Naive thymus-derived CD4-positive, alpha-beta T cell (primary cell): ENCODE measurements around the gene SMARCA2. TPM values are rescaled to one million over a fixed set of nuclear protein-coding genes. Genes with fewer than 3 reads are reported as not detected.
A peak's percentile ranks its signal among the peaks of the same experiment; 100 is the strongest.

Experiments
- ATAC-seq: fragments of 150-1000 bp; cut with Tn5 transposase; 2 replicates; pipeline ENCODE4 v1.10.0; 2021; ENCODE audit warnings: mild to moderate bottlenecking, moderate library complexity
- CTCF ChIA-PET: fragments of 350-600 bp; sonication (Branson Sonifier 250); formaldehyde crosslinking; loops from one replicate; lab custom pipeline; 2021; ENCODE audit warnings: antibody characterized with exemption; lab: Charles Lee
- POLR2A ChIA-PET: fragments of 350-600 bp; sonication (Branson Sonifier 250); formaldehyde crosslinking; loops from one replicate; lab custom pipeline; 2021; ENCODE audit warnings: antibody characterized with exemption, inconsistent platforms; lab: Charles Lee
- DNase-seq, 9 donors: peaks; one replicate each; pipeline versions ENCODE4 v3.0.0 to v3.0.0-alpha.2; 2020 to 2022; ENCODE audit warnings: mixed read lengths in 1 of 9
- H3K27ac ChIP-seq: one replicate; pipeline ENCODE4 v1.7.0; 2013; ENCODE audit warnings: mild to moderate bottlenecking, low read depth, low read length, moderate library complexity
- H3K27me3 ChIP-seq, 2 donors: one replicate each; pipeline ENCODE4 v1.7.0; 2013; ENCODE audit warnings: low read length in 2 of 2, mild to moderate bottlenecking in 2 of 2, moderate library complexity in 2 of 2; ENCODE audit not compliant: control insufficient read depth in 2 of 2, insufficient read depth in 2 of 2
- H3K36me3 ChIP-seq, 3 experiments: 1 replicate in 2 of 3; 2 replicates in 1 of 3; pipeline ENCODE4 v1.7.0; 2013; ENCODE audit warnings: low read length in 3 of 3, mild to moderate bottlenecking in 3 of 3, moderate library complexity in 1 of 3; ENCODE audit not compliant: insufficient read depth in 3 of 3, control insufficient read depth in 2 of 3
- H3K4me1 ChIP-seq, 2 donors: one replicate each; pipeline ENCODE4 v1.7.0; 2013; ENCODE audit warnings: low read length in 2 of 2, mild to moderate bottlenecking in 2 of 2, moderate library complexity in 1 of 2; ENCODE audit not compliant: control insufficient read depth in 2 of 2, insufficient read depth in 2 of 2
- H3K4me3 ChIP-seq: 2 replicates; pipeline ENCODE4 v1.7.0; 2013; ENCODE audit warnings: mild to moderate bottlenecking, low read length
- H3K9me3 ChIP-seq, 3 experiments: 1 replicate in 2 of 3; 2 replicates in 1 of 3; pipeline ENCODE4 v1.7.0; 2013; ENCODE audit warnings: low read length in 3 of 3; ENCODE audit not compliant: control insufficient read depth in 2 of 3
- H3K27ac Mint-ChIP-seq, 9 donors: one replicate each; pipeline ENCODE4 v1.8.0; 2020 to 2022; ENCODE audit warnings: mixed read lengths in 9 of 9, mild to moderate bottlenecking in 8 of 9, moderate library complexity in 5 of 9, inconsistent platforms in 2 of 9
- H3K27me3 Mint-ChIP-seq, 5 donors: one replicate each; pipeline ENCODE4 v1.8.0; 2021 to 2022; ENCODE audit warnings: mixed read lengths in 5 of 5, mild to moderate bottlenecking in 1 of 5
- H3K36me3 Mint-ChIP-seq, 5 donors: one replicate each; pipeline ENCODE4 v1.8.0; 2020 to 2022; ENCODE audit warnings: mixed read lengths in 5 of 5, mild to moderate bottlenecking in 3 of 5, inconsistent platforms in 1 of 5
- H3K4me1 Mint-ChIP-seq, 7 donors: one replicate each; pipeline ENCODE4 v1.8.0; 2020 to 2022; ENCODE audit warnings: mixed read lengths in 7 of 7, mild to moderate bottlenecking in 3 of 7, inconsistent platforms in 1 of 7
- H3K4me3 Mint-ChIP-seq, 10 donors: one replicate each; pipeline ENCODE4 v1.8.0; 2020 to 2022; ENCODE audit warnings: mild to moderate bottlenecking in 10 of 10, mixed read lengths in 10 of 10, moderate library complexity in 6 of 10, inconsistent platforms in 2 of 10
- H3K9me3 Mint-ChIP-seq, 11 donors: one replicate each; pipeline ENCODE4 v1.8.0; 2020 to 2022; ENCODE audit warnings: mixed read lengths in 11 of 11, mild to moderate bottlenecking in 4 of 11, inconsistent platforms in 1 of 11, moderate library complexity in 1 of 11
- intact Hi-C, 2 donors: fragments of 100-400 bp; cut with micrococcal nuclease; formaldehyde crosslinking; loops; one replicate each; pipeline ENCODE4 v1.15.1; 2023
- polyA plus RNA-seq, 2 donors: library from polyadenylated mRNA; unstranded; fragments of 300-500 nt; fragmentation: Illumina TruSeq; gene quantifications; one replicate each; pipeline ENCODE4 v1.2.3, GENCODE V29; 2021
- total RNA-seq, 6 experiments: library from RNA in 5 of 6; stranded (reverse) in 5 of 6; gene quantifications; 1 replicate in 5 of 6; 2 replicates in 1 of 6; pipeline ENCODE4 v1.2.3 and lab custom pipeline; 2021 to 2026

Gene SMARCA2
- total and polyA plus RNA-seq, 7 experiments from 2014 or later: 37.1 to 294 (median 256) TPM

- H3K27ac Mint-ChIP-seq: peak overlapping the region in 4 of 9 donors; percentile 4 to 43 (median 28)
Observed at GRCh38 chr9:2120926-2121689, 106.0 kb downstream of the SMARCA2 start.

DNA sequence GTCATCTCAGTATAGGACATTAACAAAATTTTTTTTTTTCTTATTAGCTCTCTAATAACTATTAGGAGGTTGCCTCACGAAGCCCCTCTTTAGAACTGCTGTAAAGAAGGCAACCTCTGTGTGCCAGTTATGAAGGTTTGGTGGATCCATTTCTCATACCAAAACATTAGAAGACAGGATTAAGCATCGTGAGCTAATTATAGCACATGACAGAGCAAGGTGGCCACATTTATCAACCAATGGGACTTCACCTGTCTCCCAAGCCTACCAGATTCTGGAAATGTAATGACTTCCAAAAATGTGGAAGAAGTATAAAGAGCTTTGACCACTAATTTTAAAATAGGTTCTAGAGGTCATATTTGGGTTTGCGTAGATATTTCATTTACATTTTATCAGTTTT, 107.2 kb downstream of the SMARCA2 start:
- intact Hi-C loops: loop anchor here in 1 of 2 donors (5.0 kb wide), 1 partner anchor 35 kb away; no protein-coding TSS in a partner anchor
- Histone ChIP-seq H3K36me3 (peaks cover 17 to 69% (median 25%) of the 10 kb centered on the region in 3 experiments), H3K9me3 (no peaks in the 10 kb centered on the region), H3K27me3 (no peaks in the 10 kb centered on the region), H3K4me3 (no peak overlapping the region), H3K4me1 (peaks cover 9 to 12% of the 10 kb centered on the region in 2 donors), H3K27ac (no peak overlapping the region)
- Mint-ChIP-seq H3K9me3 (no peaks in the 10 kb centered on the region), H3K4me1 (peaks cover 16 to 51% (median 43%) of the 10 kb centered on the region in 7 donors), H3K4me3 (no peak overlapping the region), H3K36me3 (peaks cover 10 to 79% (median 41%) of the 10 kb centered on the region in 5 donors), H3K27me3 (no peaks in the 10 kb centered on the region), H3K27ac (peak overlapping the region in 3 of 9 donors; percentile 33 to 44 (median 42))
- ChIA-PET CTCF (no interaction called here), POLR2A (no interaction called here)
- DNase-seq (no peak), ATAC-seq (no peak)

More at GRCh38 chr9:2120926-2121689, 106.0 kb downstream of the SMARCA2 start:
- CTCF ChIA-PET: interaction anchor here (1.0 kb wide), 1 partner anchor 11 kb away, joined by 3 read pairs; no protein-coding TSS in a partner anchor
- ATAC-seq (no peak), DNase-seq (no peak)
- Mint-ChIP-seq H3K27me3 (no peaks in the 10 kb centered on the region), H3K9me3 (no peaks in the 10 kb centered on the region), H3K4me1 (peaks cover 12 to 40% (median 32%) of the 10 kb centered on the region in 7 donors), H3K4me3 (no peak overlapping the region), H3K36me3 (peaks cover 10 to 70% (median 35%) of the 10 kb centered on the region in 5 donors)
- Histone ChIP-seq H3K4me3 (no peak overlapping the region), H3K27ac (no peak overlapping the region), H3K4me1 (peaks cover under 1 to 12% of the 10 kb centered on the region in 2 donors), H3K9me3 (no peaks in the 10 kb centered on the region), H3K36me3 (peaks cover 20 to 77% (median 25%) of the 10 kb centered on the region in 3 experiments), H3K27me3 (no peaks in the 10 kb centered on the region)
- POLR2A ChIA-PET: interaction anchor here (0.5 kb wide), 1 partner anchor 10 kb away, joined by 3 read pairs; no protein-coding TSS in a partner anchor
- intact Hi-C loops: loop anchor here in 1 of 2 donors (5.0 kb wide), 1 partner anchor 36 kb away; no protein-coding TSS in a partner anchor

DNA sequence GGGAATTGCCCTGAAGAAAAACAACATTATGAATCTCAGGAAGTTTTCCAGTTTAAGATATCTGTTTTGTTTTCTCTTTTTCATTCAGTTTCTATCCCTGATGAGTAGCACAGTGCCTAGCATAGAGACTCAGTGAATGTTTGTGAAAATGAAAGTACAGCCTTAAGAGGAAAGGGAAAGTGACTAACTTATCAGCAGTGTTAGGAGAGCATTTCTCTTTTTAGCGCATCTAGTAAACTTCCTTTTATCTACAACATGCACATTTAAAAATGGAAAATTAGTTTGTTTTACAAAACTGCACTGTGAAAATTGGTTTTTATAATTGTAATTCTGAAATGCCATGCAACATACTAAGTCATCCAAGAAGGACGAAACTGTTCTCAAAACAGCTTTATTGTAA, 110.8 kb downstream of the SMARCA2 start:
- Mint-ChIP-seq H3K4me3 (peak overlapping the region in 6 of 10 donors; percentile 29 to 54 (median 41)), H3K27ac (peak overlapping the region in 8 of 9 donors; percentile 53 to 81 (median 75)), H3K36me3 (peaks cover 12 to 73% (median 43%) of the 10 kb centered on the region in 5 donors), H3K27me3 (no peaks in the 10 kb centered on the region), H3K4me1 (peaks cover 19 to 67% (median 61%) of the 10 kb centered on the region in 7 donors), H3K9me3 (no peaks in the 10 kb centered on the region)
- H3K4me3 ChIP-seq: no peak overlapping the region
- ATAC-seq: peak; percentile 76
- intact Hi-C loops: loop anchor here in 1 of 2 donors (2.0 kb wide), 1 partner anchor 33 kb away; no protein-coding TSS in a partner anchor
- POLR2A ChIA-PET: no interaction called here
- H3K9me3 ChIP-seq: no peaks in the 10 kb centered on the region
- H3K4me1 ChIP-seq: peaks cover 9 to 12% of the 10 kb centered on the region in 2 donors
- DNase-seq: no peak
- H3K27ac ChIP-seq: no peak overlapping the region
- H3K27me3 ChIP-seq: no peaks in the 10 kb centered on the region
- H3K36me3 ChIP-seq: peaks cover 7 to 58% (median 17%) of the 10 kb centered on the region in 3 experiments
- CTCF ChIA-PET: no interaction called here

GRCh38 chr9:2126331-2126803, 111.2 kb downstream of the SMARCA2 start:
- Mint-ChIP-seq H3K9me3 (no peaks in the 10 kb centered on the region), H3K27ac (peak overlapping the region in 8 of 9 donors; percentile 18 to 81 (median 75)), H3K4me1 (peaks cover 24 to 72% (median 66%) of the 10 kb centered on the region in 7 donors), H3K4me3 (peak overlapping the region in 6 of 10 donors; percentile 0 to 54 (median 41)), H3K36me3 (peaks cover 14 to 74% (median 41%) of the 10 kb centered on the region in 5 donors), H3K27me3 (no peaks in the 10 kb centered on the region)
- H3K4me3 ChIP-seq: no peak overlapping the region
- intact Hi-C loops: loop anchor here in 1 of 2 donors (2.0 kb wide), 1 partner anchor 32 kb away; no protein-coding TSS in a partner anchor
- ChIA-PET CTCF (no interaction called here), POLR2A (no interaction called here)
- no peaks in the 10 kb centered on the region for H3K27me3 ChIP-seq
- no peak for DNase-seq
- peaks cover 9 to 12% of the 10 kb centered on the region in 2 donors for H3K4me1 ChIP-seq
- H3K36me3 ChIP-seq: peaks cover 5 to 60% (median 17%) of the 10 kb centered on the region in 3 experiments
- ATAC-seq: no peak
- H3K9me3 ChIP-seq: no peaks in the 10 kb centered on the region
- H3K27ac ChIP-seq: no peak overlapping the region

DNA sequence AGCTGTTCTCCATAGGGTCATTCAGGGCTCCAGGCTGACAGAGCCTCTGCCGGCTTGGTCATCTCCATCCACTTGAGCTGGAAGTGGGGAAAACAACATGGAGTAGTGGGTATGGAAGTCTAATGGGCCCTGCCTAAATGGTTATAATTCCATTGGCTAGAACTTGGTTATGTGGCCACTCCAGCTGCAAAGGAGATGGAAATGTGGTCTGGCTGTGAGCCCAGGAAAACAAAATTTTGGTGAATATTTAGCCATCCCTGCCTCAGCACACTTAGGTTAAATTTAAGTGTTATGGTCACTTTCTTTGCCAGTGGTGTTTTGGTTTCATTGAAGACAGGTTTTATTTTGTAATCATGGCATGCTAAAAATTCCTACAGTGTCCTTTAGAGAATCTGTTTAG, 112.3 kb downstream of the SMARCA2 start:
- Histone ChIP-seq H3K27me3 (no peaks in the 10 kb centered on the region), H3K4me3 (no peak overlapping the region), H3K4me1 (peaks cover 9 to 12% of the 10 kb centered on the region in 2 donors), H3K27ac (no peak overlapping the region), H3K9me3 (no peaks in the 10 kb centered on the region), H3K36me3 (peaks cover 5 to 57% (median 15%) of the 10 kb centered on the region in 3 experiments)
- Mint-ChIP-seq H3K36me3 (peaks cover 14 to 74% (median 40%) of the 10 kb centered on the region in 5 donors), H3K27me3 (no peaks in the 10 kb centered on the region), H3K4me3 (no peak overlapping the region), H3K9me3 (no peaks in the 10 kb centered on the region), H3K27ac (peak overlapping the region in 3 of 9 donors; percentile 56 to 77 (median 68)), H3K4me1 (peaks cover 26 to 80% (median 74%) of the 10 kb centered on the region in 7 donors)
- CTCF ChIA-PET: no interaction called here
- no peak for DNase-seq
- intact Hi-C loops: loop anchor here in 1 of 2 donors (2.0 kb wide), 1 partner anchor 31 kb away; no protein-coding TSS in a partner anchor
- no peak for ATAC-seq
- POLR2A ChIA-PET: no interaction called here

DNA sequence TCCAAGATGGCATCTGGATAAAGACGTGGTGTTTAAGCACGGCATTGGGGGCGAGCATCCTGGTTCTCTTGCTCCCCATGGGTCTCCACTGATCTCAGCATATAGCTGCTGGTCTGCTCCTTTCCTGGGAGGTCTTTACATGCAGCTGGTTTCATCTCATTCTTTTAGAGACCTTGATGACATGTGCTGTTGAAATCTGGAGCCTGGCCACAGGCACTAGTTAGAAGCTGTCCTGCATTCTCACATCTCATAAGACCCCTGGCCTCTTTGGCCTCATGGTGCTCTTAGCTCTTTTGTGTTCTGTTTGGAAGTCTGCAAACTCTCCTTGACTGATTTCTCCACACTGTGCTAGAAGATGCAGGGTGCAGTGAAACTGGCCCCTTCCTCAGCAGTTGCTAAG, 113.0 kb downstream of the SMARCA2 start:
- Histone ChIP-seq H3K9me3 (no peaks in the 10 kb centered on the region), H3K27ac (no peak overlapping the region), H3K4me1 (peaks cover 9 to 12% of the 10 kb centered on the region in 2 donors), H3K36me3 (peaks cover 0 to 50% (median 11%) of the 10 kb centered on the region in 3 experiments), H3K4me3 (no peak overlapping the region), H3K27me3 (no peaks in the 10 kb centered on the region)
- Mint-ChIP-seq H3K9me3 (no peaks in the 10 kb centered on the region), H3K4me1 (peaks cover 26 to 82% (median 75%) of the 10 kb centered on the region in 7 donors), H3K4me3 (peak overlapping the region in 2 of 10 donors; percentile 4 to 21), H3K27me3 (no peaks in the 10 kb centered on the region), H3K27ac (peak overlapping the region in 7 of 9 donors; percentile 10 to 77 (median 49)), H3K36me3 (peaks cover 14 to 68% (median 36%) of the 10 kb centered on the region in 5 donors)
- POLR2A ChIA-PET: no interaction called here
- ATAC-seq: no peak
- intact Hi-C loops: no loop called here
- CTCF ChIA-PET: no interaction called here
- DNase-seq: no peak
